CMK (cell line): ENCODE data around the gene CSNK1D.

Source experiments
- DNase-seq: peaks from one replicate; pipeline ENCODE4 v3.0.0-alpha.2; 2010; ENCODE audit warnings: low read depth

The CSNK1D gene

GRCh38 chr17:82295472-82295814 lies 21.9 kb upstream of the CSNK1D start:
- no peak for DNase-seq

- no peak for DNase-seq
Measured at GRCh38 chr17:82294064-82294773, 20.7 kb upstream of the CSNK1D start.

GRCh38 chr17:82292251-82293154 lies 19.0 kb upstream of the CSNK1D start:
- DNase-seq: peak; percentile 98

- no peak for DNase-seq
Measured at GRCh38 chr17:82291582-82292250, 18.2 kb upstream of the CSNK1D start.

GRCh38 chr17:82287868-82288801 lies 14.6 kb upstream of the CSNK1D start:
- no peak for DNase-seq

GRCh38 chr17:82287013-82287867 lies 13.7 kb upstream of the CSNK1D start:
- no peak for DNase-seq

GRCh38 chr17:82285141-82285540 lies 11.6 kb upstream of the CSNK1D start:
- DNase-seq: no peak

- no peak for DNase-seq
Measured at GRCh38 chr17:82283208-82283749, 9.8 kb upstream of the CSNK1D start.

- DNase-seq: no peak
Measured at GRCh38 chr17:82282239-82283207, 9.0 kb upstream of the CSNK1D start.

GRCh38 chr17:82281502-82282238 lies 8.2 kb upstream of the CSNK1D start:
- no peak for DNase-seq

GRCh38 chr17:82281076-82281475 lies 7.6 kb upstream of the CSNK1D start:
- DNase-seq: no peak

GRCh38 chr17:82280537-82280936 lies 7.0 kb upstream of the CSNK1D start:
- no peak for DNase-seq

GRCh38 chr17:82278786-82279391 lies 5.4 kb upstream of the CSNK1D start:
- DNase-seq: no peak

GRCh38 chr17:82278308-82278707 lies 4.8 kb upstream of the CSNK1D start:
- no peak for DNase-seq

GRCh38 chr17:82277851-82278250 lies 4.4 kb upstream of the CSNK1D start:
- DNase-seq: no peak

GRCh38 chr17:82276938-82277337 lies 3.4 kb upstream of the CSNK1D start:
- DNase-seq: no peak

- no peak for DNase-seq
Measured at GRCh38 chr17:82275326-82275725, 1.8 kb upstream of the CSNK1D start.
